Inferior parietal cortex (tissue), 1 donor: ENCODE measurements around the gene FTCD.
"Not testable (repeated sequence)": the region's sequence is repeated elsewhere in the genome, so short reads cannot be mapped to it uniquely, and the experiment has no call there.

ENCODE experiments used
- DNase-seq: peaks from one replicate; pipeline ENCODE4 v3.0.0-alpha.2; 2016; ENCODE audit errors: extremely low spot score

FTCD gene

GRCh38 chr21:46140352-46141003 is 14.9 kb downstream of the FTCD start:
- not testable (repeated sequence) for DNase-seq

GRCh38 chr21:46139686-46140085 is 15.7 kb downstream of the FTCD start:
- no peak for DNase-seq

GRCh38 chr21:46138383-46138970 is 16.9 kb downstream of the FTCD start:
- DNase-seq: no peak

- DNase-seq: no peak
Measured at GRCh38 chr21:46137908-46138307, 17.5 kb downstream of the FTCD start.

DNA sequence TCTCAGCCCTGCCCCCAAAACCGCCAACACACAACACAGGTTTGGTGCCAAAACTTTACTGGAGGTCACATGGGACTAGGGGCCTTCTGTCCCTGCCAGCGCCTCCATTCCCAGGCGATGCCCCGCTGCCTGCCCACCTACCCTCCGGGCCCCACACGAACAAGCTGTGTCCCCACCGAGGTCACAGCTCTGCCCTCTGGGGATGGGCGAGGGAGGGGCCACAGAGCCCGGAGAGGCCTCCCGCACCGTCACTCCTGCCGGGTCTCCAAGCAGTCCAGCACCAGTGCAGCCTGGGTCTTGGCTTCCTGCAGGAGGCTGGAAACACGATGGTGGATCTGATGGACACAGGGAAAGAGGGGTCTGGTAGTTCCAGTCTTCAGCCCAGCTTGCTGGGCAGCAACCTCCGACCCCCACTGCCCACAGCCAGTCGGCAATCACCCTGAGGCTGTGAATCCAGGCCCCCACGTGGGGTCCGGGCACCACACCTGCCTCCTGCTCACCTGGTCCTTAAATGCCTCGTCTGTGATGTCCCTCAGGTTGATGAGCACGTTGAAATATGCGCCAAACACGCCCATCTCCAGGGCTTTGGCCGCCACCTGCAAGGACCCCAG is 18.5 kb downstream of the FTCD start:
- no peak for DNase-seq

- no peak for DNase-seq
Measured at GRCh38 chr21:46135782-46136395, 19.5 kb downstream of the FTCD start.

GRCh38 chr21:46131838-46132651 is 23.3 kb downstream of the FTCD start:
- DNase-seq: no peak

DNA sequence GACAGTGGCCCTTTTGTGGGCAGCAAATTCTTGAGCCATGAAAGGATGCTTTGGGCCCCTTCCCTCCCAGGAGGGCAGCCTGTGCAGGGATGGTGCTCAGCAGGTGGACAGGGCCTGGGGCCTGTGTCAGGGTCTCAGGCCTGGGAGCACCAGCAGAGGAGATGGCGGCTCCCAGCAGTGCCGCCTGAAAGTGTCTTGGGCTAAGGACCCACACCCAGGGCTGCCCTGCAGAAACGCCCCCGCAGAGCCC is 23.9 kb downstream of the FTCD start:
- no peak for DNase-seq

DNA sequence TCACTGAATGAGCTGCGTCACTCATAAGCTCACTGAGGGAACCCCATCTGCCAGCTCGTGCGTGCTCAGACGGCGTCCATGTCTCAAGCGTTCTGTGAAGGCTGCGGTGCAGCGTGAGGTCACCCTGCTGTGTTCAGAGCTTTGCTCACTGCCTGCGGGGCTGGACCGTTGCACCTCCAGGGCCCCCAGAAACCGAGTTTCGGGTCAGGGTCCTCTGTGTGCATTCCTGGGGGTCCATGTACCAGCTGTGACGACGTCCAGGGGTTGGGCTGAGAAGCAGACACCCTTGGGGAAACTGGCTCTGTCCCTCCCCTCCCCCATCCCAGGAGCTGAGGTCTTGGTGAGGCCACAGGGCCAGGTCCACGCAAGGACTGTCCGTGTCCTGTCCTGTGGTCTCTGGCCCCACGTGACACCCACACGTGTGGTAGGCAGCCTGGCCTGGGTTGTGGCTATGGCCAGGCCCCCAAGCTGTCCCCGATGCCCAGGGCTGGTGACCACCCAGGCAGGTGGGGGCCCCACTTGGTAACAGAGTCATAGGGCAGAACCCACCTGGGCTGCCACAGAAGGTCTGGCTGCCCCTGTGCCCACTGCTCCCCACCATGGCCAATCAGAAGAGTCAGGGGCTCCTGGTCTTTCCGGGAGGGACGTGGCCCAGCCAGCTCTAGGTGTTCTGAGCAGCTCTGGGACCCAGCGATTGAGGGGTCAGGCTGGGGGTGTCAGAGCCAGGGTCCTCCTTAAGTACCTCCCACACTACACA is 24.4 kb downstream of the FTCD start:
- DNase-seq: no peak

- no peak for DNase-seq
Measured at GRCh38 chr21:46129846-46130651, 25.3 kb downstream of the FTCD start.

DNA sequence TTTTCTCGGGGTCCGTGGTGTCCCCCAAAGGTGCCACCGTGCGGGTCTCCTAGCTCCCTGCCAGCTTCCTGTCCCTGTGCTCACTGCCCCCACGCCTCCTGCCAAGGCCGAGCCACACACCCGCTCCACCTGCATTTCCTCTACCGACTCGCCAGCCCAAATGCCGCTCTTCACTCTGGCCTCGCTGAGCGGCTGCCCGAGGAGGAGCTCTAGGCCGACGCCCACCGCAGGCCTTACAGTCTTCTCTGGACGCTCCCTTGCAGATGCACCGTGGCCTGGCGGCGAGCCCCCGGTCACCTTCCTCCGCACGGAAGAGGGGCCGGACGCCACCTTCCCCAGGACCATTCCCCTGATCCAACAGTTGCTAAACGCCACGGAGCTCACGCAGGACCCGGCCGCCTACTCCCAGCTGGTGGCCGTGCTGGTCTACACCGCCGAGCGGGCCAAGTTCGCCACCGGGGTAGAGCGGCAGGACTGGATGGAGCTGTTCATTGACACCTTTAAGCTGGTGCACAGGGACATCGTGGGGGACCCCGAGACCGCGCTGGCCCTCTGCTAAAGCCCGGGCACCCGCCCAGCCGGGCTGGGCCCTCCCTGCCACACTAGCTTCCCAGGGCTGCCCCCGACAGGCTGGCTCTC is 26.3 kb downstream of the FTCD start:
- no peak for DNase-seq

GRCh38 chr21:46128106-46128932 is 27.1 kb downstream of the FTCD start:
- no peak for DNase-seq

DNA sequence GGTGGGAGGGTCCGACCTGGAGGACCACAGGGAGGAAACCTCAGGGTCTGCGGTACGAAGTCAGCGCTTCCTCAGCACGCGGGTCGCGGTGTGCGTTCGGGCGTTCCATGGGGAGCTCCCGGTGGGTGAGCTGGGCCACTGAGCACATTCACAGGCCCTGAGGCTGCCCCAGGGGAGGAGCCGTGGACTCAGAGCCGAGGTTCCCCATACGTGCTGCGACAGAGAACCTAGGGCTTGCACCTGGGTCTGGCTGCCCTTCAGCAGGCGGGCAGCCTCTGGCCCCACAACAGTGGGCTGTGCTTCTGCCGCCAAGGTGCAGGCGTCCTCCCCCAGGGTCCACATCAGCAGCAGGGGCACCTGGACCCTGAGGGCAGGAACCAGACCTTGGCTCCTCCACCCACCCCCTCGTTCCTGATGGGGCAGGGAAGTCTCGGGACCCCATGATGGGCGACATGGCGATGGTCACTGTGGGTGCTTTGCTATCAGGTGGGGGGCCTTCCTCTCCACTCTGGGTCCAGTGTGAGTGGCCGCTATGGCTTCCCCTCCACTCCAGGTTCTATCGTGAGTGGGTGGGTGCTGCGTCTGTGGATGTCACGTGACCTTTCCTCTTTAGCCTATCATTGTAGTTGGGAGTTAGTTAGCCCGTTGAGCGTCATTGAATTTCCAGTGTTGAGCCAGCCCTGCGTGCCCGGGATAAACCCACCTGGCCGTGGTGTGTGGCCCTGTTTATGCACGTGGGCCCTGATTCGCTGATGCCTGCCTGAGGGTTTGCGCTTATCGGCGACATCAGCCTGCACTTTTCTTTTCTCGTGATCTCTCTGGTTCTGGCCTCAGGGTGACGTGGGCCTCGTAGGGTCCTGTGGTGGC is 27.9 kb downstream of the FTCD start:
- DNase-seq: no peak

DNA sequence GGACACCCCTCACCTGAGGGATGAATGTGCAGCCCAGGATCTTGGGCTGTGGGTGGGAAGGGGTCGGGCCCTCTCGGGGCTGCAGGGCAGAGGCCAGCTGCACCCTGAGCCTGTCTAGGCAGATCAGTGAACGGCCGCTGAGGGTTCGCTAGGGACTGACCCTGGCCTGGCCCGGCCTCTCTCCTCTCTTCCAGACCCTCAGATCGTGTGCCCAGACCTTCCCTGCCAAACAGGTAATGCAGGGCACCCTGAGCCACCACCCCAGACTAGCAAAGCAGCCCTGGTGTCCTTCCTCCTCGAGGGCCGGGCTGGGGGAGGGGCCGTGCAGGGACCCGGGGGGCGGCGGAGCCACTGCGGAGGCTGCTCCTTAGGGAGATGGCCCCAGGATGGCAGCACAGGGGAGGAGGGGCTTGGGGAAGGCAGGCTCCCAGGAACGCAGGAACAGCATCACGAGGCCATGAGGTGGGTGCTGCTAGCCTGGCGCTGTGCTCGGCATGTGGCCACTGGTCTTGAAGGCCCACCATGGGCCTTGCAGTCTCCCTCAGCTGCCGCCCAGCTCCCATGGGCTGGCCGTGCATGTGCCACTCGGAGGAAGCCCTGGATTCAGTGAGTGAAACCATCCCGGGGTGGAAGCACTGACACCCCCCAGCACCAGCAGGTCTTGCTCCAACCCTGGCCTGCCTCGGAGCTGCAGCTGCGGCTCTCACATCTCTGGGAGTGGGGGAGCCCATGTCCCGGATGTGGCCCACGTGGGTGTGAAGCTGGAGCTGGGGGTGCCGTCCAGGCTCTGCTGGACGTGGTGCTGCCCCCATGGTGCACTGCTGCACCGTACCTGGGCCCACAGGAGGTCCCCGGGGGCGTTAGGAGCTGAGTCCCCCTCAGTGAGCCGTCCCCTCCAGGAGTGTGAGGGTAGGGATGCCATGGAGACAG is 28.8 kb downstream of the FTCD start:
- DNase-seq: no peak

GRCh38 chr21:46125846-46126301 is 29.5 kb downstream of the FTCD start:
- no peak for DNase-seq

DNA sequence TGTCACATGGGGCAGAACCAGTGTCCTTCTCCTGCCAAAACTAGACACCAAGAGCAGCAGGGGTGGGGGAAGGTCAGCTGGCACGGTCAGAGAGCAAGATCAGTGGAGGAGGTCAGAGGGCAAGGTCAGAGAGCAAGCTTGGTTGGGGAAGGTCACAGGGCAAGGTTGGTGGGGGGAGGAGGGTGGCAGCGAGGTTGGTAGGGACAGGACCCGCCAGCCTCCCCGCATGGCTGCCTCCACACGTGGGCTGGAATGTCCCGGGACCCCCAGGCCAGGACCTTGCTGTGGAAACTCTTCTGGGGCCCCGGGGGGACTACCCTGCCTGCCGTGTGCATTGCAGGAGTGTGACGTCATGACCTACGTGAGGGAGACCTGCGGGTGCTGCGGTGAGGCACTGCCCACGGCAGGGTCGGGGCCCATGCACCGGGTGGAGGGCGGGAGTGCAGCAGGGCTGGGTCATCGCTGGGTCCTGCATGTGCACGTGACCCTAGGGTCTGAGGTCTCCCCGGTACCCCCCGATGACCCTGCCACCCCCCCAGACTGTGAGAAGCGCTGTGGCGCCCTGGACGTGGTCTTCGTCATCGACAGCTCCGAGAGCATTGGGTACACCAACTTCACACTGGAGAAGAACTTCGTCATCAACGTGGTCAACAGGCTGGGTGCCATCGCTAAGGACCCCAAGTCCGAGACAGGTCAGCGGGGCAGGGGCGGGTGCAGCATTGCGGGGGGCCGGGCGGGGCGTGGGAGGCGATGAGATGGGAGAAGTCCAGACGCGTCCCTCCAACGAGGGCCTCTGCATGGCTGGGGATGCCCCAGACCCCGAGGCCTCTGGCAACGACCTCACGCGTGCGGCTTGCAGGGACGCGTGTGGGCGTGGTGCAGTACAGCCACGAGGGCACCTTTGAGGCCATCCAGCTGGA is 30.2 kb downstream of the FTCD start:
- no peak for DNase-seq
